ENCODE measurements around the gene XRCC4.
"Not testable (repeated sequence)": the region's sequence is repeated elsewhere in the genome, so short reads cannot be mapped to it uniquely, and the experiment has no call there.

Gene XRCC4

GRCh38 chr5:83076742-83077661 lies at the start of gene XRCC4, which contains the start of gene TMEM167A:
Gene XRCC4, plus strand, starts transcription at chr5:83077547. Its CDS starts 27,373 bp downstream, at chr5:83104920.
Gene TMEM167A, minus strand, starts transcription at chr5:83077394. Its CDS starts 71 bp downstream, at chr5:83077323.
- DNase-seq = peak; percentile 94

GRCh38 chr5:83029912-83030311 lies 47.4 kb upstream of the XRCC4 start:
- no peak for DNase-seq

- DNase-seq = no peak
Observed at GRCh38 chr5:83031381-83031780, 46.0 kb upstream of the XRCC4 start.

- DNase-seq = no peak
Observed at GRCh38 chr5:83034036-83034435, 43.3 kb upstream of the XRCC4 start.

- no peak for DNase-seq
Observed at GRCh38 chr5:83034528-83035207, 42.7 kb upstream of the XRCC4 start.

GRCh38 chr5:83035373-83036100 lies 41.8 kb upstream of the XRCC4 start:
- DNase-seq = no peak

GRCh38 chr5:83036991-83037575 lies 40.3 kb upstream of the XRCC4 start:
- no peak for DNase-seq

- DNase-seq = no peak
Observed at GRCh38 chr5:83038924-83039323, 38.4 kb upstream of the XRCC4 start.

GRCh38 chr5:83042507-83042906 lies 34.8 kb upstream of the XRCC4 start:
- no peak for DNase-seq

- no peak for DNase-seq
Observed at GRCh38 chr5:83044926-83045325, 32.4 kb upstream of the XRCC4 start.

- no peak for DNase-seq
Observed at GRCh38 chr5:83048277-83048676, 29.1 kb upstream of the XRCC4 start.

GRCh38 chr5:83048811-83049210 lies 28.5 kb upstream of the XRCC4 start:
- DNase-seq = no peak

GRCh38 chr5:83049370-83049885 lies 27.9 kb upstream of the XRCC4 start:
- no peak for DNase-seq

GRCh38 chr5:83050723-83051340 lies 26.5 kb upstream of the XRCC4 start:
- no peak for DNase-seq

GRCh38 chr5:83055166-83055565 lies 22.2 kb upstream of the XRCC4 start:
- DNase-seq = no peak

- DNase-seq = no peak
Observed at GRCh38 chr5:83058726-83059125, 18.6 kb upstream of the XRCC4 start.

GRCh38 chr5:83059341-83059740 lies 18.0 kb upstream of the XRCC4 start:
- DNase-seq = no peak

- DNase-seq = no peak
Observed at GRCh38 chr5:83066548-83067110, 10.7 kb upstream of the XRCC4 start.

- not testable (repeated sequence) for DNase-seq
Observed at GRCh38 chr5:83067377-83067776, 10.0 kb upstream of the XRCC4 start.

- DNase-seq = no peak
Observed at GRCh38 chr5:83069096-83069799, 8.1 kb upstream of the XRCC4 start.

Measured in CD4-positive, alpha-beta T cell treated with Interleukin-6 for 4 hours (primary cell).